Fibroblast of lung (primary cell): Measurements from ENCODE around the gene MID1.

Experiments
- CTCF ChIP-seq, 2 donors: IDR thresholded peaks in 1 of 2; conservative IDR thresholded peaks in 1 of 2; 1 replicate in 1 of 2; 2 replicates in 1 of 2; pipeline ENCODE4 v1.5.1; 2011 to 2012; ENCODE audit warnings: low read length in 2 of 2, control low read depth in 1 of 2, inconsistent platforms in 1 of 2, low read depth in 1 of 2, mild to moderate bottlenecking in 1 of 2
- EZH2 ChIP-seq: IDR thresholded peaks from 2 replicates; pipeline ENCODE4 v1.5.1; 2012; ENCODE audit warnings: low read length, control low read depth, mild to moderate bottlenecking; ENCODE audit errors: missing control alignments

- TF ChIP-seq EZH2 (no peak), CTCF (conservative IDR thresholded peaks at IDR 0.05 in 1 of 2, IDR thresholded peaks at IDR 0.05 in 1 of 2; ENCODE audit: low read depth in 1 of 2, low read length in 2 of 2) (no peak)
These were observed 19.9 kb downstream of the MID1 start for GRCh38 chrX:10600479-10600878.
